OCI-LY7 (cell line): ENCODE measurements around the gene SORCS3. TPM values are rescaled to one million over a fixed set of nuclear protein-coding genes. Genes with fewer than 3 reads are reported as not detected.

ENCODE experiments used
- BruUV-seq: library from RNA; stranded (reverse); fragments of 400-500 nt; replicated peaks from 2 replicates; lab custom pipeline; 2021; lab: Mats Ljungman, UMichigan
- CTCF ChIA-PET: fragments of 300-600 bp; sonication (Branson Sonifier 250); formaldehyde crosslinking; loops from one replicate; lab custom pipeline; 2022; ENCODE audit warnings: antibody characterized with exemption; ENCODE audit not compliant: unreplicated experiment; lab: Charles Lee
- POLR2A ChIA-PET: fragments of 300-600 bp; sonication (Branson Sonifier 250); formaldehyde crosslinking; loops from one replicate; lab custom pipeline; 2022; ENCODE audit warnings: antibody characterized with exemption; lab: Charles Lee
- DNase-seq: peaks from one replicate; pipeline ENCODE4 v3.0.0-alpha.2; 2015; ENCODE audit warnings: low spot score
- H2AFZ ChIP-seq: fragments of 200-600 bp; sonication (generic), shearing (Covaris generic); 2 replicates; pipeline ENCODE4 v1.6.1; 2014; ENCODE audit warnings: mild to moderate bottlenecking, antibody characterized with exemption, low read length, moderate library complexity
- H3K27ac ChIP-seq: fragments of 200-600 bp; sonication (generic); 2 replicates; pipeline ENCODE4 v1.5.1; 2014; ENCODE audit warnings: mixed run types, low read depth, mild to moderate bottlenecking, moderate library complexity, low read length, inconsistent platforms; ENCODE audit not compliant: poor library complexity, severe bottlenecking
- H3K36me3 ChIP-seq: fragments of 200-600 bp; sonication (generic); 2 replicates; pipeline ENCODE4 v1.6.1; 2014; ENCODE audit warnings: mild to moderate bottlenecking, antibody characterized with exemption, low read length, moderate library complexity, mixed read lengths; ENCODE audit not compliant: insufficient read depth
- H3K4me1 ChIP-seq: fragments of 200-600 bp; sonication (generic); 2 replicates; pipeline ENCODE4 v1.5.1; 2014; ENCODE audit warnings: mild to moderate bottlenecking, low read length; ENCODE audit not compliant: insufficient read depth, poor library complexity, severe bottlenecking
- H3K4me2 ChIP-seq: fragments of 200-600 bp; sonication (generic); 2 replicates; pipeline ENCODE4 v1.6.1; 2014; ENCODE audit warnings: mild to moderate bottlenecking, low read length
- H3K4me3 ChIP-seq: fragments of 200-600 bp; sonication (generic); 2 replicates; pipeline ENCODE4 v1.5.1; 2014; ENCODE audit warnings: mild to moderate bottlenecking, low read depth, low read length; ENCODE audit not compliant: poor library complexity, severe bottlenecking
- H3K79me2 ChIP-seq: fragments of 200-600 bp; sonication (generic); 2 replicates; pipeline ENCODE4 v1.6.1; 2016; ENCODE audit warnings: low read depth, mild to moderate bottlenecking, low read length, moderate library complexity, mixed read lengths; ENCODE audit not compliant: insufficient read depth
- H3K9me2 ChIP-seq: fragments of 200-600 bp; sonication (generic); 2 replicates; pipeline ENCODE4 v1.6.1; 2016; ENCODE audit warnings: mild to moderate bottlenecking, low read length, mixed read lengths; ENCODE audit not compliant: insufficient read depth
- H3K9me3 ChIP-seq: fragments of 200-600 bp; sonication (generic); 2 replicates; pipeline ENCODE4 v1.6.1; 2014; ENCODE audit warnings: mild to moderate bottlenecking, mixed run types, low read length, mixed read lengths
- H4K20me1 ChIP-seq: fragments of 200-600 bp; sonication (generic); 2 replicates; pipeline ENCODE4 v1.6.1; 2014; ENCODE audit warnings: mild to moderate bottlenecking, antibody characterized with exemption, low read length, moderate library complexity, mixed read lengths; ENCODE audit not compliant: insufficient read depth
- CTCF ChIP-seq: fragments of 200-600 bp; sonication (generic); conservative IDR thresholded peaks from 2 replicates; pipeline ENCODE4 v1.5.1; 2014; ENCODE audit warnings: mild to moderate bottlenecking, antibody characterized with exemption, low read length, moderate library complexity, mixed read lengths
- EZH2phosphoT487 ChIP-seq: fragments of 200-600 bp; sonication (generic); IDR thresholded peaks from 2 replicates; pipeline ENCODE4 v1.6.1; 2018; ENCODE audit warnings: low read depth, borderline replicate concordance, mild to moderate bottlenecking, mixed run types, antibody characterized with exemption, low read length, moderate library complexity, mixed read lengths
- intact Hi-C: fragments of 100-400 bp; cut with micrococcal nuclease; formaldehyde crosslinking; loops from one replicate; pipeline ENCODE4 v1.10.0; 2022; ENCODE audit not compliant: unreplicated experiment
- total RNA-seq, 2 experiments: library from RNA; depleted of rRNA in 1 of 2; stranded (reverse); fragments of >200 nt in 1 of 2; shearing (Covaris generic) in 1 of 2; gene quantifications; 2 replicates each; pipeline ENCODE4 v1.2.3, GENCODE V29; 2014 to 2022

Gene SORCS3
- total RNA-seq, 2 experiments from 2014 or later = not detected

- POLR2A ChIA-PET = interaction anchor here (1.2 kb wide), 1 partner anchor 13 kb away, joined by 3 read pairs; no protein-coding TSS in a partner anchor
Measured at GRCh38 chr10:104680467-104681401, 39.6 kb downstream of the SORCS3 start.

GRCh38 chr10:104681485-104681884 lies 40.4 kb downstream of the SORCS3 start:
- BruUV-seq = no TSS peak
- no peak overlapping the region for H3K4me2 ChIP-seq
- no peak for DNase-seq
- CTCF ChIA-PET = no interaction called here
- H3K9me3 ChIP-seq = no peaks in the 10 kb centered on the region
- intact Hi-C loops = no loop called here
- no peak overlapping the region for H2AFZ ChIP-seq
- no peak overlapping the region for H3K27ac ChIP-seq
- H4K20me1 ChIP-seq = no peaks in the 10 kb centered on the region
- H3K36me3 ChIP-seq = no peaks in the 10 kb centered on the region
- POLR2A ChIA-PET = interaction anchor here (1.2 kb wide), 1 partner anchor 13 kb away, joined by 3 read pairs; no protein-coding TSS in a partner anchor
- no peaks in the 10 kb centered on the region for H3K4me1 ChIP-seq
- no peak for TF ChIP-seq CTCF
- no peak for TF ChIP-seq EZH2phosphoT487
- no peak overlapping the region for H3K4me3 ChIP-seq
- H3K79me2 ChIP-seq = no peaks in the 10 kb centered on the region
- no peaks in the 10 kb centered on the region for H3K9me2 ChIP-seq

More at GRCh38 chr10:104680467-104681401, 39.6 kb downstream of the SORCS3 start:
- no peak for TF ChIP-seq EZH2phosphoT487
- intact Hi-C loops = no loop called here
- CTCF ChIA-PET = no interaction called here
- BruUV-seq = no TSS peak
- no peak overlapping the region for H3K27ac ChIP-seq
- H3K4me3 ChIP-seq = no peak overlapping the region
- no peak overlapping the region for H2AFZ ChIP-seq
- no peak overlapping the region for H3K4me2 ChIP-seq
- H3K9me2 ChIP-seq = no peaks in the 10 kb centered on the region
- no peaks in the 10 kb centered on the region for H3K36me3 ChIP-seq
- H3K9me3 ChIP-seq = no peaks in the 10 kb centered on the region
- H4K20me1 ChIP-seq = no peaks in the 10 kb centered on the region
- no peaks in the 10 kb centered on the region for H3K4me1 ChIP-seq
- H3K79me2 ChIP-seq = no peaks in the 10 kb centered on the region
- no peak for DNase-seq

GRCh38 chr10:104683567-104683966 lies 42.5 kb downstream of the SORCS3 start:
- Histone ChIP-seq H4K20me1 (no peaks in the 10 kb centered on the region), H3K9me2 (no peaks in the 10 kb centered on the region), H3K27ac (no peak overlapping the region), H3K79me2 (no peaks in the 10 kb centered on the region), H3K36me3 (no peaks in the 10 kb centered on the region), H3K4me2 (no peak overlapping the region), H3K9me3 (no peaks in the 10 kb centered on the region), H3K4me3 (no peak overlapping the region), H2AFZ (no peak overlapping the region), H3K4me1 (no peaks in the 10 kb centered on the region)
- ChIA-PET POLR2A (interaction anchor here (0.6 kb wide), 1 partner anchor 478 kb away, joined by 4 read pairs; no protein-coding TSS in a partner anchor), CTCF (no interaction called here)
- TF ChIP-seq EZH2phosphoT487 (no peak), CTCF (no peak)
- no peak for DNase-seq
- intact Hi-C loops = no loop called here
- no TSS peak for BruUV-seq
